Keratinocyte (primary cell): Measurements from ENCODE around the gene KDM4B. TPM values are rescaled to one million over a fixed set of nuclear protein-coding genes. Genes with fewer than 3 reads are reported as not detected.
"Not testable (repeated sequence)": the region's sequence is repeated elsewhere in the genome, so short reads cannot be mapped to it uniquely, and the experiment has no call there.

Experiments used
- DNase-seq: peaks from one replicate; pipeline ENCODE4 v3.0.0-alpha.2; 2011; ENCODE audit warnings: low read depth, missing footprints, low spot score
- FAIRE-seq: peaks from 2 replicates; lab custom pipeline; 2011; peaks lifted over from hg19 to GRCh38; lab: Jason Lieb, UNC
- H2AFZ ChIP-seq: 2 replicates; pipeline ENCODE4 v1.6.0; 2012; ENCODE audit warnings: low read length, control low read depth, inconsistent platforms; ENCODE audit not compliant: control insufficient read depth
- H3K27ac ChIP-seq: 2 replicates; pipeline ENCODE4 v1.5.1; 2011; ENCODE audit warnings: low read length; ENCODE audit not compliant: control insufficient read depth, insufficient read depth
- H3K27me3 ChIP-seq: 3 replicates; pipeline ENCODE4 v1.6.0; 2011; ENCODE audit warnings: low read length; ENCODE audit not compliant: control insufficient read depth, insufficient read depth; ENCODE audit errors: extremely low read depth
- H3K36me3 ChIP-seq, 2 experiments: 2 replicates in 1 of 2; 3 replicates in 1 of 2; pipeline ENCODE4 v1.5.1; 2011; ENCODE audit warnings: low read length in 2 of 2, mild to moderate bottlenecking in 1 of 2; ENCODE audit not compliant: control insufficient read depth in 2 of 2, insufficient read depth in 2 of 2; ENCODE audit errors: extremely low read depth in 1 of 2
- H3K4me1 ChIP-seq: 3 replicates; pipeline ENCODE4 v1.5.1; 2011; ENCODE audit warnings: low read length; ENCODE audit not compliant: control insufficient read depth, insufficient read depth; ENCODE audit errors: extremely low read depth
- H3K4me2 ChIP-seq: 3 replicates; pipeline ENCODE4 v1.6.0; 2011; ENCODE audit warnings: low read depth, low read length; ENCODE audit not compliant: control insufficient read depth, insufficient read depth; ENCODE audit errors: extremely low read depth
- H3K4me3 ChIP-seq, 3 experiments: fragments of 200-600 bp in 1 of 3; sonication (generic) in 1 of 3; 2 replicates in 2 of 3; 3 replicates in 1 of 3; pipeline ENCODE4 v1.5.1; 2011 to 2016; ENCODE audit warnings: low read length in 3 of 3, mild to moderate bottlenecking in 3 of 3, control low read depth in 2 of 3, inconsistent platforms in 1 of 3, low read depth in 1 of 3, mixed read lengths in 1 of 3, mixed run types in 1 of 3, moderate library complexity in 1 of 3; ENCODE audit not compliant: control insufficient read depth in 2 of 3, insufficient read depth in 2 of 3; ENCODE audit errors: extremely low read depth in 1 of 3
- H3K79me2 ChIP-seq: 2 replicates; pipeline ENCODE4 v1.6.0; 2012; ENCODE audit warnings: low read length; ENCODE audit not compliant: control insufficient read depth, insufficient read depth
- H3K9ac ChIP-seq: 3 replicates; pipeline ENCODE4 v1.6.0; 2011; ENCODE audit warnings: low read length; ENCODE audit not compliant: control insufficient read depth, insufficient read depth; ENCODE audit errors: extremely low read depth
- H3K9me1 ChIP-seq: 3 replicates; pipeline ENCODE4 v1.6.0; 2011; ENCODE audit warnings: low read length; ENCODE audit not compliant: control insufficient read depth, insufficient read depth; ENCODE audit errors: extremely low read depth
- H3K9me3 ChIP-seq: 2 replicates; pipeline ENCODE4 v1.5.1; 2012; ENCODE audit warnings: low read depth, low read length; ENCODE audit not compliant: control insufficient read depth
- H4K20me1 ChIP-seq: 3 replicates; pipeline ENCODE4 v1.6.0; 2011; ENCODE audit warnings: low read length; ENCODE audit not compliant: control insufficient read depth, insufficient read depth; ENCODE audit errors: extremely low read depth
- EZH2 ChIP-seq: IDR thresholded peaks from one replicate; pipeline ENCODE4 v1.6.1; 2012; ENCODE audit warnings: inconsistent platforms, mild to moderate bottlenecking, low read length, moderate library complexity
- dilution Hi-C: fragments of 300-500 bp; cut with MboI; formaldehyde crosslinking; loops from one replicate; pipeline ENCODE4 v1.7.0; 2020; ENCODE audit warnings: low sequenced_read_pairs; ENCODE audit not compliant: extremely low pct_ligation_motif_present
- polyA plus RNA-seq, 5 experiments: library from polyadenylated mRNA; depleted of rRNA in 3 of 5; stranded (reverse) in 3 of 5; stranded (forward) in 1 of 5; unstranded in 1 of 5; fragments of >200 nt; gene quantifications; 1 replicate in 1 of 5; 2 replicates in 3 of 5; 3 replicates in 1 of 5; pipeline versions ENCODE4 v1.2.1 to v1.2.3, GENCODE V29; 2011 to 2012; ENCODE audit warnings: missing spikeins in 2 of 5, low read depth in 1 of 5, low replicate concordance in 1 of 5
- TF ChIP-seq, protein P1 (sequence below), 3 experiments: IDR thresholded peaks in 1 of 3; conservative IDR thresholded peaks in 1 of 3; optimal IDR thresholded peaks in 1 of 3; 2 replicates in 2 of 3; 3 replicates in 1 of 3; pipeline versions ENCODE3 to v1.5.1; 2011; ENCODE audit warnings: low read length in 3 of 3, mild to moderate bottlenecking in 3 of 3, moderate library complexity in 2 of 3, control low read depth in 1 of 3, inconsistent platforms in 1 of 3; ENCODE audit not compliant: insufficient read depth in 2 of 3; ENCODE audit errors: extremely low read depth in 1 of 3

KDM4B gene
- polyA plus RNA-seq, 1 donor (not counting 4 experiments of a cell fraction or from before 2014, with no cell fraction given), result 6.2 TPM

DNA sequence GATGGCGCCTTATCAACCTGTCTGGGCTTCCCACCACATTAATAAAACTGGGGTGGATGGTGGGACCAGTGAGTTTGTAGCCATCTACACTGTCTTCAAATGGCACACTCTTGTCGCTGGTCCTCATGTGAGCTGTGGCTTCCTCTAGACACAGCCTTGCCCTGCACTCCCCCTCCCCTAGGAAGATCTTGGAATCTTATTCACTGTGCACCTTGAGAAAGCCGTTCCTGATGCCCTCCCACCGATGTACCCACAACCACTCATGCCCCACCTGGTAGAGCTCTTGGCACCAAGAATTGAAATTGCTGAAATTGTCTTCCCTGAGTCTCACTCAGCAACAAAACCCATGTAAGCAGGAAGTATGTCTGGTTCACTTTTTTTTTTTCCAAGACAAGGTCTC lies 225.7 kb downstream of the KDM4B start:
- Histone ChIP-seq H3K36me3 (no peaks in the 10 kb centered on the region), H3K9me1 (no peaks in the 10 kb centered on the region), H3K4me1 (no peaks in the 10 kb centered on the region), H3K27me3 (no peaks in the 10 kb centered on the region), H2AFZ (no peak overlapping the region), H3K9me3 (no peaks in the 10 kb centered on the region), H3K79me2 (no peaks in the 10 kb centered on the region), H3K9ac (no peak overlapping the region), H3K27ac (no peak overlapping the region), H4K20me1 (no peaks in the 10 kb centered on the region), H3K4me3 (no peak overlapping the region), H3K4me2 (no peak overlapping the region)
- dilution Hi-C loops, result no loop called here
- TF ChIP-seq EZH2, result no peak
- TF ChIP-seq, protein P1, sequence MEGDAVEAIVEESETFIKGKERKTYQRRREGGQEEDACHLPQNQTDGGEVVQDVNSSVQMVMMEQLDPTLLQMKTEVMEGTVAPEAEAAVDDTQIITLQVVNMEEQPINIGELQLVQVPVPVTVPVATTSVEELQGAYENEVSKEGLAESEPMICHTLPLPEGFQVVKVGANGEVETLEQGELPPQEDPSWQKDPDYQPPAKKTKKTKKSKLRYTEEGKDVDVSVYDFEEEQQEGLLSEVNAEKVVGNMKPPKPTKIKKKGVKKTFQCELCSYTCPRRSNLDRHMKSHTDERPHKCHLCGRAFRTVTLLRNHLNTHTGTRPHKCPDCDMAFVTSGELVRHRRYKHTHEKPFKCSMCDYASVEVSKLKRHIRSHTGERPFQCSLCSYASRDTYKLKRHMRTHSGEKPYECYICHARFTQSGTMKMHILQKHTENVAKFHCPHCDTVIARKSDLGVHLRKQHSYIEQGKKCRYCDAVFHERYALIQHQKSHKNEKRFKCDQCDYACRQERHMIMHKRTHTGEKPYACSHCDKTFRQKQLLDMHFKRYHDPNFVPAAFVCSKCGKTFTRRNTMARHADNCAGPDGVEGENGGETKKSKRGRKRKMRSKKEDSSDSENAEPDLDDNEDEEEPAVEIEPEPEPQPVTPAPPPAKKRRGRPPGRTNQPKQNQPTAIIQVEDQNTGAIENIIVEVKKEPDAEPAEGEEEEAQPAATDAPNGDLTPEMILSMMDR (optimal IDR thresholded peaks at IDR 0.05 in 1 of 3, IDR thresholded peaks at IDR 0.05 in 1 of 3, conservative IDR thresholded peaks at IDR 0.05 in 1 of 3; ENCODE audit: extremely low read depth in 1 of 3, insufficient read depth in 2 of 3, low read length in 3 of 3), result no peak
- no peak for DNase-seq
- FAIRE-seq, result no peak

DNA sequence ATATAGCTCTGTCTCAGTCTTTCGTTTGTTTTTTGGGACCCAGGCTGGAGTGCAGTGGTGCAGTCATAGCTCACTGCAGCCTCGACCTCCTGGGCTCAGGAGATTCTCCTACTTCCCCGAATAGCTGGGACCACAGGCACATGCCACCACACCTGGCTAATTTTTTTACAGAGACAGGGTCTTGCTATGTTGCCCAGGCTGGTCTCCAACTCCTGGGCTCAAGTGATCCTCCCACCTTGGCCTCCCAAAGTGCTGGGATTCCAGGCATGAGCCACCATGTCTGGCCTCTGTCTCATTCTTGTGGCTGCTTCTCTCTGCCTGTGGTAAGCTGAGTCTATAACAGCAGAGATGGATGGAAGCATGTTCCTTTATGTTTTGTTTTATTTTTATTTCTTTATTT lies 226.7 kb downstream of the KDM4B start:
- H3K4me2 ChIP-seq, H3K9me3 ChIP-seq, H3K4me1 ChIP-seq, DNase-seq, H3K27ac ChIP-seq, H3K9me1 ChIP-seq, H3K27me3 ChIP-seq, H2AFZ ChIP-seq, H4K20me1 ChIP-seq, dilution Hi-C loops, H3K79me2 ChIP-seq, FAIRE-seq, H3K36me3 ChIP-seq, H3K9ac ChIP-seq, H3K4me3 ChIP-seq: not testable (repeated sequence)

DNA sequence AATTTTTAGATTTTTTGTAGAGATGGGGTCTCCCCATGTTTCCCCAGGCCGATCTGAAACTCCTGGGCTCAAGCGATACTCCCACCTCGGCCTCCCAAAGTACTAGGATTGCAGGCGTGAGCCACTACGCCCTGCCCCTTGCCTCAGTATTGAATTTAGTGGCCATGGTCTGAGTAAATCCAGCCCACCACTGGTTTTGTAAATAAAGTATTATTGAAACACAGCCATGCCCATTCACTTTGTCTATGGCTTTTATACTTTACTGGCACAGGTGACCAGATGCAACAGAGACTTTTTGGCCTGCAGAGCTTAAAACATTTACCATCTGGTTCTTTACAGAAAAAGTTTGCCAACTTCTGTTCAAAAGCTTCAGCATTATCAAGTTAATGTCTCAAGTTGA lies 227.9 kb downstream of the KDM4B start:
- Histone ChIP-seq H2AFZ (no peak overlapping the region), H3K79me2 (no peaks in the 10 kb centered on the region), H3K27me3 (no peaks in the 10 kb centered on the region), H3K4me1 (no peaks in the 10 kb centered on the region), H4K20me1 (no peaks in the 10 kb centered on the region), H3K9ac (no peak overlapping the region), H3K4me2 (no peak overlapping the region), H3K4me3 (no peak overlapping the region), H3K9me1 (no peaks in the 10 kb centered on the region), H3K36me3 (no peaks in the 10 kb centered on the region), H3K9me3 (no peaks in the 10 kb centered on the region), H3K27ac (no peak overlapping the region)
- dilution Hi-C loops, result no loop called here
- DNase-seq, result no peak
- no peak for FAIRE-seq
- TF ChIP-seq, protein P1 (optimal IDR thresholded peaks at IDR 0.05 in 1 of 3, IDR thresholded peaks at IDR 0.05 in 1 of 3, conservative IDR thresholded peaks at IDR 0.05 in 1 of 3; ENCODE audit: extremely low read depth in 1 of 3, insufficient read depth in 2 of 3, low read length in 3 of 3), result no peak
- TF ChIP-seq EZH2, result no peak
